PC-3 (cell line): ENCODE measurements around the gene NHLH1.

Experiments used
- EZH2 ChIP-seq: fragments of 300-600 bp; sonication (generic); IDR thresholded peaks from one replicate; pipeline ENCODE4 v1.6.1; 2017; ENCODE audit warnings: antibody characterized with exemption, mild to moderate bottlenecking, low read length; ENCODE audit not compliant: unreplicated experiment
- EZH2phosphoT487 ChIP-seq: fragments of 300-600 bp; sonication (generic); IDR thresholded peaks from 2 replicates; pipeline ENCODE4 v1.6.1; 2018; ENCODE audit warnings: mild to moderate bottlenecking, antibody characterized with exemption, low read length, borderline replicate concordance
- TF ChIP-seq, protein P1 (sequence below): fragments of 300-600 bp; sonication (generic); conservative IDR thresholded peaks from 2 replicates; pipeline ENCODE4 v1.5.1; 2017; ENCODE audit warnings: antibody characterized with exemption, low read depth, mild to moderate bottlenecking, low read length

DNA sequence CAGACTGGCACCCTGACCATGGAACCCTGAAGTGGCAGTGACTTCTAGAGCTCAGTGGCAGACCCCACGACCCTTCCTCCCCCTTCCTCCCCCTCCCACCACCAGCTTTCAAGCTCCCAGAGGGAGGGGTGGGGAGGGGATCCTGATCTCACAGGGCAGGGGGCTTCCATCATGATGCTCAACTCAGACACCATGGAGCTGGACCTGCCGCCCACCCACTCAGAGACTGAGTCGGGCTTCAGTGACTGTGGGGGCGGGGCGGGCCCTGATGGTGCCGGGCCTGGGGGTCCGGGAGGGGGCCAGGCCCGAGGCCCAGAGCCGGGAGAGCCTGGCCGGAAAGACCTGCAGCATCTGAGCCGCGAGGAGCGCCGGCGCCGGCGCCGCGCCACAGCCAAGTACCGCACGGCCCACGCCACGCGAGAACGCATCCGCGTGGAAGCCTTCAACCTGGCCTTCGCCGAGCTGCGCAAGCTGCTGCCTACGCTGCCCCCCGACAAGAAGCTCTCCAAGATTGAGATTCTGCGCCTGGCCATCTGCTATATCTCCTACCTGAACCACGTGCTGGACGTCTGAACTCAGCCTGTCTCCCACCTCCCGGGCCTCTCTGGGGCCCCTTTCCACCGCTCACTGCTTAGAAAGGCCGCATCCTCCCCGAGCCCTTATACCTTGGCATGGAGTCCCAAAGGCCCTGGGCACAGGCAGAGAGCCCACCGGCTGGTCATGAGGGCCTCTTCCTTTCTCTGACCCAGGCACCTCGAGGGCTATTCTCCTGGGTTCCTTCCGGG lies 3.9 kb downstream of the NHLH1 start:
- TF ChIP-seq EZH2phosphoT487 = no peak
- TF ChIP-seq, protein P1, sequence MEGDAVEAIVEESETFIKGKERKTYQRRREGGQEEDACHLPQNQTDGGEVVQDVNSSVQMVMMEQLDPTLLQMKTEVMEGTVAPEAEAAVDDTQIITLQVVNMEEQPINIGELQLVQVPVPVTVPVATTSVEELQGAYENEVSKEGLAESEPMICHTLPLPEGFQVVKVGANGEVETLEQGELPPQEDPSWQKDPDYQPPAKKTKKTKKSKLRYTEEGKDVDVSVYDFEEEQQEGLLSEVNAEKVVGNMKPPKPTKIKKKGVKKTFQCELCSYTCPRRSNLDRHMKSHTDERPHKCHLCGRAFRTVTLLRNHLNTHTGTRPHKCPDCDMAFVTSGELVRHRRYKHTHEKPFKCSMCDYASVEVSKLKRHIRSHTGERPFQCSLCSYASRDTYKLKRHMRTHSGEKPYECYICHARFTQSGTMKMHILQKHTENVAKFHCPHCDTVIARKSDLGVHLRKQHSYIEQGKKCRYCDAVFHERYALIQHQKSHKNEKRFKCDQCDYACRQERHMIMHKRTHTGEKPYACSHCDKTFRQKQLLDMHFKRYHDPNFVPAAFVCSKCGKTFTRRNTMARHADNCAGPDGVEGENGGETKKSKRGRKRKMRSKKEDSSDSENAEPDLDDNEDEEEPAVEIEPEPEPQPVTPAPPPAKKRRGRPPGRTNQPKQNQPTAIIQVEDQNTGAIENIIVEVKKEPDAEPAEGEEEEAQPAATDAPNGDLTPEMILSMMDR = no peak
- no peak for TF ChIP-seq EZH2
